ENCODE results near the gene TMPRSS3. TPM values are rescaled to one million over a fixed set of nuclear protein-coding genes. Genes with fewer than 3 reads are reported as not detected.

Gene TMPRSS3
- total and polyA plus RNA-seq, 9 of the 15 experiments (the other 6 are each of a cell fraction or from before 2014, with no cell fraction given) = 0.07 TPM; not detected in 8

DNA sequence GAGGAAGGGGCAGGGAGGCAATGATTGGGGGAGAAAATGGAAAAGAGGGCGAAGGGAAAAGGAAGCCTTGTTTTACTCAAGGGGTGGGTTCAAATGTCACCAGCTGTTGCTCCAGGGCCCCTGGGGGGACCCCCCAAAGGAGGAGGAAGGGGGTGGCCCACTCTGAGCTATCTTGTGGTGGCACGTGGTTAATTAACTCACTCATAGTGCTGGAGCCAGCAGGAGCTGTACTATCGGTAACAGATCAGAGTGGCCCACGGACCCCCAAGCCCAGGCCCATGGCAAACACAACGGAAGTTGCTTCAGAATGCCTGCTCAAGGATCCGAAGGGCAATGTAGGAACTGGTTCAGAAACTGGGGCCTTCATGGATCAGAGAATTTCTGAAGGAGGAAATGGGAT is 52.3 kb downstream of the TMPRSS3 start:
- H3K36me3 ChIP-seq (ENCODE audit: control insufficient read depth, insufficient read depth, low read length) = no peaks in the 10 kb centered on the region
- H3K9me1 ChIP-seq (ENCODE audit: control insufficient read depth, insufficient read depth, low read length) = no peaks in the 10 kb centered on the region
- POLR2A ChIA-PET = no interaction called here
- no TSS peak for BruUV-seq (replicated peaks)
- WGBS (ENCODE audit: insufficient coverage, low coverage, missing lambda C conversion rate) = 3% methylated on average over 6 of the region's 6 CpGs
- DNase-seq (ENCODE audit: extremely low read depth in 1 of 4, low spot score in 3 of 4) = no peak
- H3K27me3 ChIP-seq (ENCODE audit: control insufficient read depth in 2 of 2, insufficient read depth in 2 of 2, low read length in 2 of 2) = peaks cover 32 to 68% of the 10 kb centered on the region in 2 experiments
- H3K9me3 ChIP-seq (replicated peaks; ENCODE audit: control insufficient read depth, insufficient read depth, low read depth, low read length) = no peaks in the 10 kb centered on the region
- H3K4me3 ChIP-seq = no peak overlapping the region
- FAIRE-seq = no peak
- H3K27ac ChIP-seq (ENCODE audit: extremely low read depth, low read depth, low read length) = no peak overlapping the region
- no peak overlapping the region for H2AFZ ChIP-seq (ENCODE audit: low read depth, low read length)
- H3K4me1 ChIP-seq (replicated peaks in 1 of 2; ENCODE audit: control insufficient read depth in 2 of 2, insufficient read depth in 2 of 2, low read length in 2 of 2) = peaks cover 0 to 4% of the 10 kb centered on the region in 2 experiments; a peak in 1 of 5 replicates
- CTCF ChIA-PET (ENCODE audit: low intra/inter-chr PET ratio) = no interaction called here
- no peak overlapping the region for H3K9ac ChIP-seq (ENCODE audit: insufficient read depth in 1 of 2, low read depth in 2 of 2, low read length in 2 of 2)
- ATAC-seq = no peak
- in situ Hi-C loops (cut with MboI) = no loop called here
- H3K79me2 ChIP-seq (ENCODE audit: control insufficient read depth, insufficient read depth, low read length) = no peaks in the 10 kb centered on the region
- intact Hi-C loops (cut with micrococcal nuclease) = no loop called here
- H4K20me1 ChIP-seq (replicated peaks; ENCODE audit: control insufficient read depth, insufficient read depth, low read length) = no peaks in the 10 kb centered on the region
- no peak overlapping the region for H3K4me2 ChIP-seq (ENCODE audit: insufficient read depth, low read length)
- no peak for TF ChIP-seq E4F1 (CRISPR knock-in tag; IDR thresholded peaks at IDR 0.05; ENCODE audit: borderline replicate concordance)
- no peak for TF ChIP-seq ZNF280B (CRISPR knock-in tag; IDR thresholded peaks at IDR 0.05)
- no peak for TF ChIP-seq CHAMP1 (IDR thresholded peaks at IDR 0.05)
- no peak for TF ChIP-seq REST (IDR thresholded peaks at IDR 0.05; ENCODE audit: borderline replicate concordance)
- TF ChIP-seq REST (CRISPR knock-in tag; IDR thresholded peaks at IDR 0.05; ENCODE audit: low read depth) = no peak
- no peak for TF ChIP-seq MTA2 (IDR thresholded peaks at IDR 0.05; ENCODE audit: low read depth)
